ENCODE data around the gene PRRC2B. TPM values are rescaled to one million over a fixed set of nuclear protein-coding genes. Genes with fewer than 3 reads are reported as not detected.

The PRRC2B gene
- total and polyA plus RNA-seq, 2 of the 13 experiments (the other 11 are each of a cell fraction or from before 2014, with no cell fraction given) = 20.8 to 37.4 TPM

DNA sequence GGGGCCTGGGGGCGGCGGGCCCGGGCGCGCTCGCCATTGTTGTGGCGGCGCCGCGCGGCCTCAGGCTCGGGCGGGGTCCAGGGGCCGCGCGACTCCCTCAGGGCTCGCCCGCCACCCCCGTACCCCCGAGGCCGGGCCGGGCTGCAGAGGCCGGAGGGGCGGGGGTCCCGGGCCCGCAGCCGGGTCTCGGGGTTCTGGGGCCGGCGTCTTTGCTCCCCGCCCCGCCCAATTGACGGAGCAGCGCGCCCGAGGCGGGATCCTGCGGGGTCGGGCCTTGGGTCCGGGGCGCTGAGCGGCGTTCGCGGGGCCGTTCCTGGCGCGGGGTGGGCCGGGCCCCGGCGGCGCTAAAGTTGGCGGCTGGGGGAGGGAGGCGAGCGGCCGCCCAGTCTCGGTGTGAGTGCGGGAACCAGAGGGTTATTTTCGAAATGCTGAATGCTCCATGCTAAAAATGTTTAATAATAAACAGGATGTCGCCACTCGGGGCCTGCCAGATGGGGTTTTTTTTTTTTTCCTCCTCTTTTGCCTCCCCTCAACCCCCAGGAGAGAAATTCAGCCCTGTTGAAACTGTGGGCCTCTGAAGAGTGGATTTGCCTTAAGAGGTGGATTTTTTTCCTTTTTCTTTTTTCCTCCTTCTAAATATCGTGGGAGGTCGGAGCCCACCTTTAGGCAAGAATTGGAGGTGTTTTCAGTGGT, 724 bp downstream of the PRRC2B start (continued):
- TF ChIP-seq, protein P1, sequence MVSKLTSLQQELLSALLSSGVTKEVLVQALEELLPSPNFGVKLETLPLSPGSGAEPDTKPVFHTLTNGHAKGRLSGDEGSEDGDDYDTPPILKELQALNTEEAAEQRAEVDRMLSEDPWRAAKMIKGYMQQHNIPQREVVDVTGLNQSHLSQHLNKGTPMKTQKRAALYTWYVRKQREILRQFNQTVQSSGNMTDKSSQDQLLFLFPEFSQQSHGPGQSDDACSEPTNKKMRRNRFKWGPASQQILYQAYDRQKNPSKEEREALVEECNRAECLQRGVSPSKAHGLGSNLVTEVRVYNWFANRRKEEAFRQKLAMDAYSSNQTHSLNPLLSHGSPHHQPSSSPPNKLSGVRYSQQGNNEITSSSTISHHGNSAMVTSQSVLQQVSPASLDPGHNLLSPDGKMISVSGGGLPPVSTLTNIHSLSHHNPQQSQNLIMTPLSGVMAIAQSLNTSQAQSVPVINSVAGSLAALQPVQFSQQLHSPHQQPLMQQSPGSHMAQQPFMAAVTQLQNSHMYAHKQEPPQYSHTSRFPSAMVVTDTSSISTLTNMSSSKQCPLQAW (CRISPR knock-in tag; IDR thresholded peaks at IDR 0.05) = no peak
- TF ChIP-seq ZSCAN31 (CRISPR knock-in tag; IDR thresholded peaks at IDR 0.05; ENCODE audit: low read depth) (no peak), ZKSCAN1 (IDR thresholded peaks at IDR 0.05; ENCODE audit: low read length) (no peak), ZNF335 (CRISPR knock-in tag; IDR thresholded peaks at IDR 0.05) (no peak), ZNF468 (CRISPR knock-in tag; IDR thresholded peaks at IDR 0.05) (no peak), ZNF3 (CRISPR knock-in tag; IDR thresholded peaks at IDR 0.05) (no peak)
- TF ChIP-seq, protein P2, sequence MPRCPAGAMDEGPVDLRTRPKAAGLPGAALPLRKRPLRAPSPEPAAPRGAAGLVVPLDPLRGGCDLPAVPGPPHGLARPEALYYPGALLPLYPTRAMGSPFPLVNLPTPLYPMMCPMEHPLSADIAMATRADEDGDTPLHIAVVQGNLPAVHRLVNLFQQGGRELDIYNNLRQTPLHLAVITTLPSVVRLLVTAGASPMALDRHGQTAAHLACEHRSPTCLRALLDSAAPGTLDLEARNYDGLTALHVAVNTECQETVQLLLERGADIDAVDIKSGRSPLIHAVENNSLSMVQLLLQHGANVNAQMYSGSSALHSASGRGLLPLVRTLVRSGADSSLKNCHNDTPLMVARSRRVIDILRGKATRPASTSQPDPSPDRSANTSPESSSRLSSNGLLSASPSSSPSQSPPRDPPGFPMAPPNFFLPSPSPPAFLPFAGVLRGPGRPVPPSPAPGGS (CRISPR knock-in tag; IDR thresholded peaks at IDR 0.05) = no peak

DNA sequence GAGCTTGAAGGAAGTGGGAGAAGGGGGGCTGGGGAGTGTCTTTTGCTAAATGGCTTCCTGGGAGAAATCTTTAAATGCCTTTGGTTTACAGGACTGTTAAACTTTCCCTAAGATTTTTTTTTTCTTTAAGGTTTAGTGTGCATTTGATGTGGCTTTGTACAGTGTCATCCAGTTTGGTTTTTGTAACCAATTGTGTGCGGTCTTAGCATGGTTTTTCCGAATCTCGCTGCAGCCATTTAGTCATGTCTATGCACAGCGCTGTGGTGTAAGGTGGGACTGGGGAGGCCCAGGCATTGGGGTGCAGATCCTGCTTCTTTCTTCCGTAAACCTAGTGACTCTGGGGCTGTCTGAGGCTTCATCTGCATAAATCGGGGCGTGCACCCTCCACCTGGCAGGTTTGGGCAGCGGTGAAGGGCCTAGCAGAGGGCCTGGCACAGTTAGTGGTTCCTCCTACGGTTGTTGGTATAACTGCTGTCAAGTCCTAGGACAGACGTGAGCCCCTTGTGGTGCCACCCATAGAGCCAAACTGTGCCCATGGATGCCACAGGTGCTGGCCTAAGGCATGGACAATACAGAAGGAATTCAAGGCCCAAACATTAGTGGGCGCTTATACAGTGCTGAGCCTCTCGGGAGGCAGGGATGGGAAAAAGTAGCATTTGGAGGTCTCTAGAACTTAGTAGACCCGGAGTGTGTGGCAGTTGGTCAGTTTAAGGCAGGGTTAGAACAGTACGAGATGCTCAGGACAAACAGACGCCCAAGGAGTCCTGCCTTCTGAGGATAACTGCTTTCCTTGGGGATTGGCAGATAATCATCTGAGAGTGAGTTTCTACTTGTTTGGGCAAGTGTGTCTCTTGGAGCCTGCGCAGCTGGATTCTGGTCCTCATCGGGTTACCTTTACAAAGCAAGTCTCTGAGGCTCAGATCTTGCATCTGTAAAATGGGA, 1.5 kb downstream of the PRRC2B start:
- in situ Hi-C loops (cut with HindIII; ENCODE audit: extremely low pct_ligation_motif_present, low pct_unique_long_range_greater_than_20kb) = loop anchor here (25.0 kb wide), 1 partner anchor 342 kb away; the partner anchor contains the start of gene RAPGEF1
- H3K4me2 ChIP-seq (ENCODE audit: low read depth, low read length) = peak overlapping the region; percentile 91
- intact Hi-C loops (cut with micrococcal nuclease; ENCODE audit: unreplicated experiment) = no loop called here
- CTCF ChIA-PET (ENCODE audit: low intra/inter-chr PET ratio, low total read pairs) = no interaction called here
- DNase-seq (ENCODE audit: low spot score) (no peak), FAIRE-seq (no peak), ATAC-seq (peak; percentile 35)
- no peak overlapping the region for H2AFZ ChIP-seq (ENCODE audit: low read length)
- H3K36me3 ChIP-seq (replicated peaks in 1 of 2; ENCODE audit: control insufficient read depth in 1 of 2, insufficient read depth in 2 of 2, low read length in 2 of 2) = peaks cover 3 to 5% of the 10 kb centered on the region in 2 experiments; a peak in 3 of 5 replicates
- H3K4me3 ChIP-seq (replicated peaks in 1 of 3; ENCODE audit: insufficient read depth in 1 of 3, low read depth in 2 of 3, low read length in 3 of 3) = peak overlapping the region; percentile 73 to 88 (median 74)
- peaks cover 46% of the 10 kb centered on the region for H4K20me1 ChIP-seq (ENCODE audit: insufficient read depth, low read length)
- peak overlapping the region; percentile 88 for H3K9ac ChIP-seq (ENCODE audit: insufficient read depth, low read depth, low read length)
- 12% methylated on average over 10 of the region's 17 CpGs for WGBS (ENCODE audit: low lambda C conversion rate)
- BruUV-seq (replicated peaks) = TSS peak; percentile 61
- no peaks in the 10 kb centered on the region for H3K9me3 ChIP-seq (ENCODE audit: low read length)
- POLR2A ChIA-PET = interaction anchor here (2.6 kb wide), 1 partner anchor 22 kb away, joined by 18 read pairs; no protein-coding TSS in a partner anchor
- H3K27me3 ChIP-seq (ENCODE audit: control insufficient read depth in 1 of 2, insufficient read depth in 2 of 2, low read length in 2 of 2) = no peaks in the 10 kb centered on the region
- peaks cover 63% of the 10 kb centered on the region for H3K4me1 ChIP-seq (ENCODE audit: insufficient read depth, low read length)
- peak overlapping the region; percentile 85 for H3K27ac ChIP-seq (ENCODE audit: extremely low read length, insufficient read depth, low read length)
- peaks cover 51% of the 10 kb centered on the region for H3K79me2 ChIP-seq (ENCODE audit: insufficient read depth, low read length)
- TF ChIP-seq ZNF224 (CRISPR knock-in tag; IDR thresholded peaks at IDR 0.05) = no peak
- TF ChIP-seq MATR3 (CRISPR knock-in tag; IDR thresholded peaks at IDR 0.05) = no peak
- TF ChIP-seq, protein P3, sequence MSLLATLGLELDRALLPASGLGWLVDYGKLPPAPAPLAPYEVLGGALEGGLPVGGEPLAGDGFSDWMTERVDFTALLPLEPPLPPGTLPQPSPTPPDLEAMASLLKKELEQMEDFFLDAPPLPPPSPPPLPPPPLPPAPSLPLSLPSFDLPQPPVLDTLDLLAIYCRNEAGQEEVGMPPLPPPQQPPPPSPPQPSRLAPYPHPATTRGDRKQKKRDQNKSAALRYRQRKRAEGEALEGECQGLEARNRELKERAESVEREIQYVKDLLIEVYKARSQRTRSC (CRISPR knock-in tag; IDR thresholded peaks at IDR 0.05; ENCODE audit: low read depth) = no peak
- TF ChIP-seq ZNF557 (CRISPR knock-in tag; IDR thresholded peaks at IDR 0.05) = no peak
- TF ChIP-seq RBM39 (IDR thresholded peaks at IDR 0.05; ENCODE audit: low read depth, low read length, poor library complexity, severe bottlenecking) = no peak
- no peak for TF ChIP-seq SUZ12 (IDR thresholded peaks at IDR 0.05; ENCODE audit: low read depth, low read length)
- TF ChIP-seq MLLT10 (CRISPR knock-in tag; IDR thresholded peaks at IDR 0.05) = no peak
- no peak for TF ChIP-seq ZNF614 (CRISPR knock-in tag; IDR thresholded peaks at IDR 0.05; ENCODE audit: borderline replicate concordance)
- no peak for TF ChIP-seq HOXA3 (CRISPR knock-in tag; IDR thresholded peaks at IDR 0.05)
- TF ChIP-seq HDAC2 (CRISPR knock-in tag; IDR thresholded peaks at IDR 0.05) = no peak; the same call in 1 of the 2 replicates
